ENCODE data around the gene ARHGEF12.

ARHGEF12 gene

GRCh38 chr11:120316880-120317688, 19.1 kb upstream of the ARHGEF12 start:
- H3K27ac ChIP-seq (ENCODE audit: poor library complexity, severe bottlenecking): no peak overlapping the region
- H3K27me3 ChIP-seq (ENCODE audit: insufficient read depth, poor library complexity, severe bottlenecking): no peaks in the 10 kb centered on the region
- H3K36me3 ChIP-seq (ENCODE audit: low read depth): no peaks in the 10 kb centered on the region
- H3K4me1 ChIP-seq (ENCODE audit: insufficient read depth, poor library complexity, severe bottlenecking): peaks cover 11% of the 10 kb centered on the region
- peak; percentile 79 for DNase-seq (ENCODE audit: low spot score)
- TF ChIP-seq CTCF (IDR thresholded peaks at IDR 0.05; ENCODE audit: poor library complexity, severe bottlenecking): no peak
- ATAC-seq (ENCODE audit: low read depth): peak; percentile 89
- no peak overlapping the region for H3K4me3 ChIP-seq (ENCODE audit: severe bottlenecking)
- no peaks in the 10 kb centered on the region for H3K9me3 ChIP-seq (ENCODE audit: severe bottlenecking)

GRCh38 chr11:120317689-120318480, 18.3 kb upstream of the ARHGEF12 start:
- DNase-seq (ENCODE audit: low spot score) (no peak), ATAC-seq (ENCODE audit: low read depth) (no peak)
- TF ChIP-seq CTCF (IDR thresholded peaks at IDR 0.05; ENCODE audit: poor library complexity, severe bottlenecking): no peak
- Histone ChIP-seq H3K4me3 (ENCODE audit: severe bottlenecking) (no peak overlapping the region), H3K27ac (ENCODE audit: poor library complexity, severe bottlenecking) (no peak overlapping the region), H3K36me3 (ENCODE audit: low read depth) (no peaks in the 10 kb centered on the region), H3K9me3 (ENCODE audit: severe bottlenecking) (no peaks in the 10 kb centered on the region), H3K27me3 (ENCODE audit: insufficient read depth, poor library complexity, severe bottlenecking) (no peaks in the 10 kb centered on the region), H3K4me1 (ENCODE audit: insufficient read depth, poor library complexity, severe bottlenecking) (peaks cover 11% of the 10 kb centered on the region)

- Histone ChIP-seq H3K27ac (ENCODE audit: poor library complexity, severe bottlenecking) (no peak overlapping the region), H3K4me3 (ENCODE audit: severe bottlenecking) (no peak overlapping the region), H3K27me3 (ENCODE audit: insufficient read depth, poor library complexity, severe bottlenecking) (no peaks in the 10 kb centered on the region), H3K9me3 (ENCODE audit: severe bottlenecking) (no peaks in the 10 kb centered on the region), H3K4me1 (ENCODE audit: insufficient read depth, poor library complexity, severe bottlenecking) (peaks cover 11% of the 10 kb centered on the region), H3K36me3 (ENCODE audit: low read depth) (no peaks in the 10 kb centered on the region)
- ATAC-seq (ENCODE audit: low read depth) (no peak), DNase-seq (ENCODE audit: low spot score) (no peak)
- no peak for TF ChIP-seq CTCF (IDR thresholded peaks at IDR 0.05; ENCODE audit: poor library complexity, severe bottlenecking)
These were observed 17.3 kb upstream of the ARHGEF12 start for GRCh38 chr11:120318906-120319305.

GRCh38 chr11:120324932-120325810, 11.0 kb upstream of the ARHGEF12 start, which contains the start of gene TLCD5:
TSS of gene TLCD5 (plus strand) at chr11:120325299. CDS start at chr11:120327442, 2,143 bp downstream.
- no peaks in the 10 kb centered on the region for H3K9me3 ChIP-seq (ENCODE audit: severe bottlenecking)
- DNase-seq (ENCODE audit: low spot score) (no peak), ATAC-seq (ENCODE audit: low read depth) (peak; percentile 87)
- no peaks in the 10 kb centered on the region for H3K27me3 ChIP-seq (ENCODE audit: insufficient read depth, poor library complexity, severe bottlenecking)
- H3K36me3 ChIP-seq (ENCODE audit: low read depth): peaks cover 14% of the 10 kb centered on the region
- H3K4me3 ChIP-seq (ENCODE audit: severe bottlenecking): peak within 1 kb of the TSS; percentile 83
- H3K27ac ChIP-seq (ENCODE audit: poor library complexity, severe bottlenecking): peak within 1 kb of the TSS; percentile 49
- H3K4me1 ChIP-seq (ENCODE audit: insufficient read depth, poor library complexity, severe bottlenecking): peaks cover 18% of the 10 kb centered on the region
- peak; percentile 56 for TF ChIP-seq CTCF (IDR thresholded peaks at IDR 0.05; ENCODE audit: poor library complexity, severe bottlenecking)

Measured in RWPE2 (cell line).